IMR-90 (cell line): ENCODE measurements around the gene MSH5.

Source experiments
- CEBPB ChIP-seq: IDR thresholded peaks from 2 replicates; pipeline ENCODE4 v1.6.1; 2012; ENCODE audit warnings: low read depth, low read length, improper control_type of control experiment
- CHD1 ChIP-seq: IDR thresholded peaks from 2 replicates; pipeline ENCODE4 v1.6.1; 2012; ENCODE audit warnings: low read depth, low read length, improper control_type of control experiment
- ELK1 ChIP-seq: fragments of 150-350 bp; IDR thresholded peaks from 2 replicates; pipeline ENCODE4 v1.6.1; 2016; ENCODE audit warnings: low read depth, mild to moderate bottlenecking, low read length, moderate library complexity, borderline replicate concordance
- FOS ChIP-seq: fragments of 150-350 bp; IDR thresholded peaks from 2 replicates; pipeline ENCODE4 v1.6.1; 2016; ENCODE audit warnings: low read depth, low read length
- MAFK ChIP-seq: IDR thresholded peaks from 2 replicates; pipeline ENCODE4 v1.6.1; 2012; ENCODE audit warnings: low read depth, low read length, improper control_type of control experiment
- MAZ ChIP-seq: IDR thresholded peaks from 2 replicates; pipeline ENCODE4 v1.6.1; 2012; ENCODE audit warnings: low read depth, mild to moderate bottlenecking, low read length, improper control_type of control experiment, moderate library complexity, borderline replicate concordance
- MXI1 ChIP-seq: IDR thresholded peaks from 2 replicates; pipeline ENCODE4 v1.6.1; 2012; ENCODE audit warnings: low read depth, mild to moderate bottlenecking, low read length, moderate library complexity, borderline replicate concordance
- NFE2L2 ChIP-seq: fragments of 150-350 bp; IDR thresholded peaks from 2 replicates; pipeline ENCODE4 v1.6.1; 2016; ENCODE audit warnings: low read depth, mild to moderate bottlenecking, low read length
- POLR2A ChIP-seq: IDR thresholded peaks from 2 replicates; pipeline ENCODE4 v1.6.1; 2012; ENCODE audit warnings: mild to moderate bottlenecking, low read depth, low read length
- RAD21 ChIP-seq: IDR thresholded peaks from 2 replicates; pipeline ENCODE4 v1.6.1; 2012; ENCODE audit warnings: low read length, improper control_type of control experiment
- RCOR1 ChIP-seq: IDR thresholded peaks from 2 replicates; pipeline ENCODE4 v1.6.1; 2012; ENCODE audit warnings: mild to moderate bottlenecking, low read length, improper control_type of control experiment; ENCODE audit not compliant: insufficient replicate concordance
- RFX5 ChIP-seq: IDR thresholded peaks from 2 replicates; pipeline ENCODE4 v1.8.0; 2012; ENCODE audit warnings: low read depth, mild to moderate bottlenecking, low read length, moderate library complexity
- TF ChIP-seq, protein P1 (sequence below): conservative IDR thresholded peaks from 2 replicates; pipeline ENCODE4 v1.5.1; 2012; ENCODE audit warnings: mild to moderate bottlenecking, low read depth, low read length, improper control_type of control experiment
- TF ChIP-seq, protein P2 (sequence below): fragments of 150-350 bp; IDR thresholded peaks from 2 replicates; pipeline ENCODE4 v1.6.1; 2017; ENCODE audit warnings: mild to moderate bottlenecking, antibody characterized with exemption, low read length, low read depth

- TF ChIP-seq, protein P1, sequence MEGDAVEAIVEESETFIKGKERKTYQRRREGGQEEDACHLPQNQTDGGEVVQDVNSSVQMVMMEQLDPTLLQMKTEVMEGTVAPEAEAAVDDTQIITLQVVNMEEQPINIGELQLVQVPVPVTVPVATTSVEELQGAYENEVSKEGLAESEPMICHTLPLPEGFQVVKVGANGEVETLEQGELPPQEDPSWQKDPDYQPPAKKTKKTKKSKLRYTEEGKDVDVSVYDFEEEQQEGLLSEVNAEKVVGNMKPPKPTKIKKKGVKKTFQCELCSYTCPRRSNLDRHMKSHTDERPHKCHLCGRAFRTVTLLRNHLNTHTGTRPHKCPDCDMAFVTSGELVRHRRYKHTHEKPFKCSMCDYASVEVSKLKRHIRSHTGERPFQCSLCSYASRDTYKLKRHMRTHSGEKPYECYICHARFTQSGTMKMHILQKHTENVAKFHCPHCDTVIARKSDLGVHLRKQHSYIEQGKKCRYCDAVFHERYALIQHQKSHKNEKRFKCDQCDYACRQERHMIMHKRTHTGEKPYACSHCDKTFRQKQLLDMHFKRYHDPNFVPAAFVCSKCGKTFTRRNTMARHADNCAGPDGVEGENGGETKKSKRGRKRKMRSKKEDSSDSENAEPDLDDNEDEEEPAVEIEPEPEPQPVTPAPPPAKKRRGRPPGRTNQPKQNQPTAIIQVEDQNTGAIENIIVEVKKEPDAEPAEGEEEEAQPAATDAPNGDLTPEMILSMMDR, result no peak
- no peak for TF ChIP-seq RAD21
- no peak for TF ChIP-seq POLR2A
- TF ChIP-seq NFE2L2, result no peak
- no peak for TF ChIP-seq CEBPB
- no peak for TF ChIP-seq MXI1
- TF ChIP-seq, protein P2, sequence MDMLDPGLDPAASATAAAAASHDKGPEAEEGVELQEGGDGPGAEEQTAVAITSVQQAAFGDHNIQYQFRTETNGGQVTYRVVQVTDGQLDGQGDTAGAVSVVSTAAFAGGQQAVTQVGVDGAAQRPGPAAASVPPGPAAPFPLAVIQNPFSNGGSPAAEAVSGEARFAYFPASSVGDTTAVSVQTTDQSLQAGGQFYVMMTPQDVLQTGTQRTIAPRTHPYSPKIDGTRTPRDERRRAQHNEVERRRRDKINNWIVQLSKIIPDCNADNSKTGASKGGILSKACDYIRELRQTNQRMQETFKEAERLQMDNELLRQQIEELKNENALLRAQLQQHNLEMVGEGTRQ, result peak; percentile 39; the same call in 1 of the 2 replicates
- TF ChIP-seq ELK1, result no peak
- no peak for TF ChIP-seq MAFK
- no peak for TF ChIP-seq FOS
- TF ChIP-seq MAZ, result no peak
- TF ChIP-seq CHD1, result no peak
- TF ChIP-seq RCOR1, result no peak
- no peak for TF ChIP-seq RFX5
Measured at GRCh38 chr6:31771992-31772358, 32.2 kb downstream of the MSH5 start.
